Measurements from ENCODE around the gene LIME1. TPM values are rescaled to one million over a fixed set of nuclear protein-coding genes. Genes with fewer than 3 reads are reported as not detected.

Gene LIME1
- total and polyA plus RNA-seq, 2 of the 4 experiments (the other 2 are of a cell fraction), result 0.36 to 7.8 TPM

DNA sequence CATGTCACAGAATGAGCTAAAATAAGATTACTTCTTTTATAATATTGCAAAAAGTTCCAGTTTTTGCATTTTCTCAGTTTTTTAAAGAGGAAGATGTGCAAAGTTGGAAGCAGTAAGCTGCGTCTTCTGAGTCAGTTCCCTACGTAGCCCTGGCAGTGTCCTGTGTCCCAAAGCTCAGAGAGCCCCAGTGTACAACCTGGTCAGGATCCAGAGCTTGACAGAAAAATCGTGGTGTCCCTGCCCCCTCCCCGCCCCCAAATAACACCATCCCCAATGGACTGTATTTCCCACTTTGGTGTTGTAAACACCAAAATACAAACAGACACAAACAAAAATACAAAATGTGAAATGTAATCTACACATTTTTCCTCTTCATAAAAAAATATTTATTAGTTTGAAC lies 7.7 kb downstream of the LIME1 start:
- H3K56ac ChIP-seq (ENCODE audit: extremely low read depth, insufficient read depth, low read length), result no peak overlapping the region
- CTCF ChIA-PET, result no interaction called here
- DNase-seq, result no peak
- H3K27me3 ChIP-seq (ENCODE audit: control insufficient read depth, insufficient read depth, low read length), result no peaks in the 10 kb centered on the region
- no peak overlapping the region for H3K27ac ChIP-seq (ENCODE audit: insufficient read depth, low read length)
- POLR2A ChIA-PET (ENCODE audit: unreplicated experiment), result interaction anchor here (0.7 kb wide), 1 partner anchor 86 kb away, joined by 3 read pairs; the partner anchor contains the start of gene RTEL1
- H2AFZ ChIP-seq (replicated peaks; ENCODE audit: low read length, poor library complexity), result no peak overlapping the region
- H2AK5ac ChIP-seq (ENCODE audit: low read depth, low read length), result no peak overlapping the region
- H3K4me2 ChIP-seq (ENCODE audit: low read depth, low read length), result no peak overlapping the region
- intact Hi-C loops (cut with micrococcal nuclease), result no loop called here
- H2BK120ac ChIP-seq (ENCODE audit: low read depth, low read length), result no peak overlapping the region
- in situ Hi-C loops (cut with MboI; ENCODE audit: low sequenced_read_pairs), result no loop called here
- TF ChIP-seq NFE2L2 (IDR thresholded peaks at IDR 0.05; ENCODE audit: low read depth, low read length) (no peak), SMC3 (IDR thresholded peaks at IDR 0.05; ENCODE audit: low read depth, low read length) (no peak), CHD1 (IDR thresholded peaks at IDR 0.05; ENCODE audit: low read depth, low read length) (no peak)
- dilution Hi-C loops (cut with HindIII; ENCODE audit: low sequenced_read_pairs, unreplicated experiment), result no loop called here
- peaks cover 4 to 9% of the 10 kb centered on the region in 2 experiments; a peak in 2 of 4 replicates for H3K79me1 ChIP-seq (ENCODE audit: low read depth in 1 of 2, low read length in 2 of 2)
- no peak overlapping the region for H2BK20ac ChIP-seq (ENCODE audit: low read depth, low read length)
- no peak overlapping the region for H3K4ac ChIP-seq (ENCODE audit: low read depth, low read length)
- H2BK5ac ChIP-seq (ENCODE audit: low read depth, low read length, poor library complexity, severe bottlenecking), result no peak overlapping the region
- no peaks in the 10 kb centered on the region for H3K9me3 ChIP-seq (ENCODE audit: control insufficient read depth, insufficient read depth, low read length)
- H2AK9ac ChIP-seq (replicated peaks; ENCODE audit: low read depth, low read length, poor library complexity), result no peak overlapping the region
- 66% methylated on average over 3 of the region's 4 CpGs; no CpG with 5 or more reads in 1 of the 2 experiments for WGBS, 2 experiments (ENCODE audit: extremely low coverage in 2 of 2, insufficient read length in 1 of 2)
- no peak overlapping the region for H4K8ac ChIP-seq (ENCODE audit: low read depth in 2 of 2, low read length in 2 of 2)
- H4K91ac ChIP-seq (ENCODE audit: insufficient read depth, low read depth, low read length), result no peak overlapping the region
- H4K5ac ChIP-seq (ENCODE audit: low read depth, low read length), result no peak overlapping the region
- H4K20me1 ChIP-seq (ENCODE audit: insufficient read depth, low read length), result peaks cover 11% of the 10 kb centered on the region
- no peak overlapping the region for H3K9ac ChIP-seq (ENCODE audit: low read depth, low read length)
- no peak overlapping the region for H3K4me3 ChIP-seq (ENCODE audit: insufficient read depth, low read depth, low read length)
- H3K9me1 ChIP-seq (ENCODE audit: insufficient read depth, low read length), result no peaks in the 10 kb centered on the region
- no peak for ATAC-seq (ENCODE audit: low read depth)
- BruUV-seq (replicated peaks), result no TSS peak
- no peak overlapping the region for H3K18ac ChIP-seq (ENCODE audit: low read depth, low read length)
- no peak overlapping the region for H3K14ac ChIP-seq (replicated peaks; ENCODE audit: low read depth, low read length)
- H3K4me1 ChIP-seq (ENCODE audit: control insufficient read depth, insufficient read depth, low read length), result peaks cover 6% of the 10 kb centered on the region
- no peak overlapping the region for H2BK15ac ChIP-seq (ENCODE audit: low read depth, low read length)
- no peak overlapping the region for H3K23ac ChIP-seq (ENCODE audit: low read depth, low read length)
- H3K36me3 ChIP-seq (ENCODE audit: control insufficient read depth, insufficient read depth, low read length), result peaks cover 30% of the 10 kb centered on the region; the same call in 1 of the 2 replicates

Data from IMR-90 (cell line).